K562 (cell line): ENCODE results near the gene TTC33. TPM values are rescaled to one million over a fixed set of nuclear protein-coding genes. Genes with fewer than 3 reads are reported as not detected.

ENCODE experiments used
- ATAC-seq: fragments of 200-7000 bp; cut with Tn5 transposase; 3 replicates; pipeline ENCODE4 v1.9.1; 2020; ENCODE audit warnings: moderate library complexity
- BruUV-seq: library from RNA; stranded (reverse); fragments of 400-500 nt; replicated peaks from 2 replicates; lab custom pipeline; 2021; lab: Mats Ljungman, UMichigan
- CTCF ChIA-PET: fragments of 300-600 bp; formaldehyde crosslinking; extraction: SDS; loops from one replicate; lab custom pipeline; 2021; ENCODE audit warnings: low intra/inter-chr PET ratio; lab: Yijun Ruan, JAX
- POLR2A ChIA-PET: fragments of 300-600, 350-650 bp; sonication (Branson Sonifier 250); formaldehyde crosslinking; extraction: SDS; loops from one replicate; lab custom pipeline; 2021; ENCODE audit warnings: antibody characterized with exemption, inconsistent platforms; lab: Yijun Ruan, JAX
- DNase-seq, 4 experiments: peaks; one replicate each; pipeline versions ENCODE4 v3.0.0 to v3.0.0-alpha.2; 2011 to 2018; ENCODE audit warnings: low spot score in 3 of 4, mixed read lengths in 3 of 4; ENCODE audit errors: extremely low read depth in 1 of 4
- FAIRE-seq: peaks from 2 replicates; lab custom pipeline; 2011; peaks lifted over from hg19 to GRCh38; lab: Jason Lieb, UNC
- H2AFZ ChIP-seq: 2 replicates; pipeline ENCODE4 v1.6.0; 2011; ENCODE audit warnings: low read depth, low read length, control low read depth, inconsistent platforms
- H3K27ac ChIP-seq: fragments of 200-600 bp; 3 replicates; pipeline ENCODE4 v1.8.0; 2011; ENCODE audit warnings: low read depth, mild to moderate bottlenecking, control low read depth, inconsistent platforms, low read length, moderate library complexity, mixed read lengths; ENCODE audit errors: extremely low read depth
- H3K27me3 ChIP-seq, 2 experiments: fragments of 300-600 bp in 1 of 2; 2 replicates in 1 of 2; 3 replicates in 1 of 2; pipeline versions ENCODE4 v1.6.0 to v1.8.0; 2011; ENCODE audit warnings: inconsistent platforms in 2 of 2, low read length in 2 of 2, mild to moderate bottlenecking in 1 of 2, mixed read lengths in 1 of 2, moderate library complexity in 1 of 2; ENCODE audit not compliant: control insufficient read depth in 2 of 2, insufficient read depth in 2 of 2
- H3K36me3 ChIP-seq: fragments of 300-600 bp; 3 replicates; pipeline ENCODE4 v1.8.0; 2011; ENCODE audit warnings: mild to moderate bottlenecking, low read length, inconsistent platforms; ENCODE audit not compliant: control insufficient read depth, insufficient read depth
- H3K4me1 ChIP-seq, 2 experiments: fragments of 200-600 bp in 1 of 2; replicated peaks in 1 of 2; 2 replicates in 1 of 2; 3 replicates in 1 of 2; pipeline versions ENCODE4 v1.5.1 to v1.8.0; 2011; ENCODE audit warnings: inconsistent platforms in 2 of 2, low read length in 2 of 2, mild to moderate bottlenecking in 1 of 2, mixed read lengths in 1 of 2, moderate library complexity in 1 of 2; ENCODE audit not compliant: control insufficient read depth in 2 of 2, insufficient read depth in 2 of 2
- H3K4me2 ChIP-seq: 2 replicates; pipeline ENCODE4 v1.6.1; 2011; ENCODE audit warnings: low read length, control low read depth, inconsistent platforms, mixed read lengths; ENCODE audit not compliant: insufficient read depth
- H3K4me3 ChIP-seq: fragments of 200-600 bp; sonication (generic), shearing (Covaris generic); 2 replicates; pipeline ENCODE4 v1.5.1; 2016; ENCODE audit warnings: control low read depth, inconsistent platforms
- H3K79me2 ChIP-seq: fragments of 200-600 bp; 3 replicates; pipeline ENCODE4 v1.8.0; 2011; ENCODE audit warnings: low read length, inconsistent platforms; ENCODE audit not compliant: control insufficient read depth, insufficient read depth
- H3K9ac ChIP-seq, 2 experiments: 2 replicates each; pipeline versions ENCODE4 v1.6.0 to v1.6.1; 2011; ENCODE audit warnings: low read depth in 2 of 2, low read length in 2 of 2, control low read depth in 1 of 2, inconsistent platforms in 1 of 2, mild to moderate bottlenecking in 1 of 2, mixed read lengths in 1 of 2; ENCODE audit not compliant: insufficient read depth in 1 of 2
- H3K9me1 ChIP-seq: one replicate; pipeline ENCODE4 v1.6.0; 2011; ENCODE audit warnings: inconsistent platforms, mild to moderate bottlenecking, low read length, moderate library complexity; ENCODE audit not compliant: control insufficient read depth, insufficient read depth
- H3K9me3 ChIP-seq: replicated peaks from 2 replicates; pipeline ENCODE4 v1.5.1; 2011; ENCODE audit warnings: low read depth, low read length, inconsistent platforms; ENCODE audit not compliant: control insufficient read depth, insufficient read depth
- H4K20me1 ChIP-seq: replicated peaks from 2 replicates; pipeline ENCODE4 v1.6.1; 2011; ENCODE audit warnings: low read length, inconsistent platforms, mixed read lengths; ENCODE audit not compliant: control insufficient read depth, insufficient read depth
- ARID3A ChIP-seq: IDR thresholded peaks from 2 replicates; pipeline ENCODE4 v1.6.1; 2012; ENCODE audit warnings: low read depth, low read length, improper control_type of control experiment, borderline replicate concordance
- ARNT ChIP-seq, 2 experiments: fragments of 450-650 bp; IDR thresholded peaks; 2 replicates each; pipeline ENCODE4 v1.6.1; 2016; ENCODE audit warnings: mild to moderate bottlenecking in 1 of 2
- HMGN3 ChIP-seq: IDR thresholded peaks from 2 replicates; pipeline ENCODE4 v1.6.1; 2011; ENCODE audit warnings: borderline replicate concordance, low read depth, mild to moderate bottlenecking, mixed read lengths, low read length; ENCODE audit not compliant: insufficient read length; ENCODE audit errors: extremely low read depth
- MLX ChIP-seq, 2 experiments: fragments of 450-650 bp in 1 of 2; sonication (generic) in 1 of 2; formaldehyde crosslinking; conservative IDR thresholded peaks; 2 replicates each; pipeline versions ENCODE4 v1.4.0 to v1.8.1; 2020 to 2022; ENCODE audit warnings: mild to moderate bottlenecking in 1 of 2, missing genetic modification reagents in 1 of 2
- NBN ChIP-seq: fragments of 450-650 bp; IDR thresholded peaks from 2 replicates; pipeline ENCODE4 v1.6.1; 2016; ENCODE audit warnings: low read depth, mild to moderate bottlenecking
- PKNOX1 ChIP-seq: fragments of 450-650 bp; IDR thresholded peaks from 2 replicates; pipeline ENCODE4 v1.6.1; 2016
- RBM25 ChIP-seq: fragments of 200-400 bp; formaldehyde crosslinking; IDR thresholded peaks from 2 replicates; pipeline ENCODE4 v1.6.1; 2018; ENCODE audit warnings: low read length, low read depth, moderate library complexity; ENCODE audit not compliant: severe bottlenecking
- SIX5 ChIP-seq, 2 experiments: IDR thresholded peaks; 2 replicates each; pipeline ENCODE4 v1.6.1; 2011; ENCODE audit warnings: low read length in 2 of 2, borderline replicate concordance in 1 of 2, low read depth in 1 of 2, mild to moderate bottlenecking in 1 of 2, moderate library complexity in 1 of 2; ENCODE audit not compliant: insufficient read depth in 1 of 2
- SMAD3 ChIP-seq: fragments of 450-650 bp; formaldehyde crosslinking; conservative IDR thresholded peaks from 2 replicates; pipeline ENCODE4 v1.4.0; 2020; ENCODE audit warnings: mild to moderate bottlenecking
- TCF7 ChIP-seq: sonication (generic); IDR thresholded peaks from 2 replicates; pipeline ENCODE4 v1.6.1; 2016; ENCODE audit warnings: antibody characterized with exemption, borderline replicate concordance
- ZC3H8 ChIP-seq: fragments of 450-650 bp; IDR thresholded peaks from 2 replicates; pipeline ENCODE4 v1.6.1; 2017
- whole genome bisulfite sequencing: fragments of 100-300 bp; shearing (Covaris generic); methylation state at CpG from one replicate; pipeline ENCODE4 v1.1.6; 2016; ENCODE audit warnings: low coverage, mixed read lengths; ENCODE audit not compliant: insufficient coverage; ENCODE audit errors: missing lambda C conversion rate; 5-methylcytosine and 5-hydroxymethylcytosine counted together
- in situ Hi-C: fragments of 300-500 bp; cut with MboI; formaldehyde crosslinking; loops from 4 replicates; pipeline ENCODE4 v1.15.0; 2018; ENCODE audit warnings: inconsistent platforms, mixed read lengths
- intact Hi-C: fragments of 100-400 bp; cut with micrococcal nuclease; formaldehyde crosslinking; loops from 2 replicates; pipeline ENCODE4 v1.14.2; 2022
- polyA plus RNA-seq, 8 experiments: library from polyadenylated mRNA; depleted of rRNA in 4 of 8; stranded (reverse) in 5 of 8; unstranded in 3 of 8; fragments of >200 nt; fragmentation: Nextera tagmentation in 2 of 8; fragmentation: Illumina TruSeq in 1 of 8; extraction: Ambion mirVana in 2 of 8; extraction: Trizol in 1 of 8; gene quantifications; 2 replicates each; pipeline versions ENCODE4 v1.2.1 to v1.2.3, GENCODE V29; 2011 to 2014; ENCODE audit warnings: inconsistent platforms in 1 of 8, missing spikeins in 1 of 8
- total RNA-seq, 7 experiments: library from RNA; depleted of rRNA in 6 of 7; stranded (reverse); fragments of >200 nt in 6 of 7; fragmentation: Illumina TruSeq in 2 of 7; extraction: Trizol in 2 of 7; gene quantifications; 2 replicates each; pipeline versions ENCODE4 v1.2.1 to v1.2.3, GENCODE V29; 2011 to 2021; ENCODE audit warnings: low replicate concordance in 1 of 7

The TTC33 gene
- total and polyA plus RNA-seq, 9 of the 15 experiments (the other 6 are each of a cell fraction or from before 2014, with no cell fraction given) = 11.5 to 24.9 (median 21.1) TPM

GRCh38 chr5:40634154-40634553 is 121.6 kb downstream of the TTC33 start (continued):
- TF ChIP-seq RBM25 = no peak
- TF ChIP-seq NBN = no peak
- no peak for TF ChIP-seq HMGN3

- H3K79me2 ChIP-seq = no peaks in the 10 kb centered on the region
- H3K4me2 ChIP-seq = no peak overlapping the region
- ATAC-seq = no peak
- H3K4me3 ChIP-seq = no peak overlapping the region
- DNase-seq = no peak
- no peak overlapping the region for H3K9ac ChIP-seq
- H3K9me3 ChIP-seq = no peaks in the 10 kb centered on the region
- H3K36me3 ChIP-seq = no peaks in the 10 kb centered on the region
- FAIRE-seq = no peak
- in situ Hi-C loops (no loop called here), intact Hi-C loops (no loop called here)
- POLR2A ChIA-PET = interaction anchor here (1.2 kb wide), 1 partner anchor 25 kb away, joined by 3 read pairs; no protein-coding TSS in a partner anchor
- CTCF ChIA-PET = no interaction called here
- no TSS peak for BruUV-seq
- no peaks in the 10 kb centered on the region for H3K27me3 ChIP-seq
- H3K4me1 ChIP-seq = no peaks in the 10 kb centered on the region
- H4K20me1 ChIP-seq = no peaks in the 10 kb centered on the region
- H2AFZ ChIP-seq = no peak overlapping the region
- no peaks in the 10 kb centered on the region for H3K9me1 ChIP-seq
- under 1% methylated on average over 7 of the region's 7 CpGs for WGBS
- H3K27ac ChIP-seq = no peak overlapping the region
- TF ChIP-seq PKNOX1 = no peak
- TF ChIP-seq MLX (CRISPR knock-in tag; conservative IDR thresholded peaks at IDR 0.05) = no peak
- no peak for TF ChIP-seq ARID3A
- TF ChIP-seq ARNT (IDR thresholded peaks at IDR 0.05) = no peak
- TF ChIP-seq SMAD3 = no peak
- no peak for TF ChIP-seq SIX5 (IDR thresholded peaks at IDR 0.05; ENCODE audit: borderline replicate concordance in 1 of 2, insufficient read depth in 1 of 2, low read depth in 1 of 2, low read length in 2 of 2)
- no peak for TF ChIP-seq ZC3H8
- TF ChIP-seq TCF7 = no peak
Measured at GRCh38 chr5:40631236-40631635, 124.5 kb downstream of the TTC33 start.
